GM12873 (cell line): ENCODE results near the gene SELP.

Experiments used
- TF ChIP-seq, protein P1 (sequence below): IDR thresholded peaks from 2 replicates; pipeline ENCODE4 v1.5.1; 2012; ENCODE audit warnings: low read depth, mild to moderate bottlenecking, moderate library complexity, low read length, control low read depth; ENCODE audit not compliant: insufficient read depth; ENCODE audit errors: missing control alignments

Gene SELP

DNA sequence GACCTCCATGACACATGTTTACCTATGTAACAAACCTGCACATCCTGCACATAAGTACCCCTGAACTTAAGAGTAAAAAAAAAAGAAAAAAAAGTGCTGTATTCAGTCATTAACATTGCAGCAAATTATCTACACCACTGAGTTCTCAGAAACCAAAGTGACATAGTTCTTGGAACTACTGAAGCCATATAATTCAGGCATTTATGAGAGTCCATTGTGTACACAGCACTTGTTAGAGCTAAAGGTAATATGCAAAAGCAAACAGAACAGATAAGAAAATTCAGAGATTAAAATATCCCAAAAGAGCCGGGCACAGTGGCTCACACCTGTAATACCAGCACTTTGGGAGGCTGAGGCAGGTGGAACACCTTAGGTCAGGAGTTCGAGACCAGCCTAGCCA is 81.6 kb downstream of the SELP start:
- TF ChIP-seq, protein P1, sequence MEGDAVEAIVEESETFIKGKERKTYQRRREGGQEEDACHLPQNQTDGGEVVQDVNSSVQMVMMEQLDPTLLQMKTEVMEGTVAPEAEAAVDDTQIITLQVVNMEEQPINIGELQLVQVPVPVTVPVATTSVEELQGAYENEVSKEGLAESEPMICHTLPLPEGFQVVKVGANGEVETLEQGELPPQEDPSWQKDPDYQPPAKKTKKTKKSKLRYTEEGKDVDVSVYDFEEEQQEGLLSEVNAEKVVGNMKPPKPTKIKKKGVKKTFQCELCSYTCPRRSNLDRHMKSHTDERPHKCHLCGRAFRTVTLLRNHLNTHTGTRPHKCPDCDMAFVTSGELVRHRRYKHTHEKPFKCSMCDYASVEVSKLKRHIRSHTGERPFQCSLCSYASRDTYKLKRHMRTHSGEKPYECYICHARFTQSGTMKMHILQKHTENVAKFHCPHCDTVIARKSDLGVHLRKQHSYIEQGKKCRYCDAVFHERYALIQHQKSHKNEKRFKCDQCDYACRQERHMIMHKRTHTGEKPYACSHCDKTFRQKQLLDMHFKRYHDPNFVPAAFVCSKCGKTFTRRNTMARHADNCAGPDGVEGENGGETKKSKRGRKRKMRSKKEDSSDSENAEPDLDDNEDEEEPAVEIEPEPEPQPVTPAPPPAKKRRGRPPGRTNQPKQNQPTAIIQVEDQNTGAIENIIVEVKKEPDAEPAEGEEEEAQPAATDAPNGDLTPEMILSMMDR, result no peak

DNA sequence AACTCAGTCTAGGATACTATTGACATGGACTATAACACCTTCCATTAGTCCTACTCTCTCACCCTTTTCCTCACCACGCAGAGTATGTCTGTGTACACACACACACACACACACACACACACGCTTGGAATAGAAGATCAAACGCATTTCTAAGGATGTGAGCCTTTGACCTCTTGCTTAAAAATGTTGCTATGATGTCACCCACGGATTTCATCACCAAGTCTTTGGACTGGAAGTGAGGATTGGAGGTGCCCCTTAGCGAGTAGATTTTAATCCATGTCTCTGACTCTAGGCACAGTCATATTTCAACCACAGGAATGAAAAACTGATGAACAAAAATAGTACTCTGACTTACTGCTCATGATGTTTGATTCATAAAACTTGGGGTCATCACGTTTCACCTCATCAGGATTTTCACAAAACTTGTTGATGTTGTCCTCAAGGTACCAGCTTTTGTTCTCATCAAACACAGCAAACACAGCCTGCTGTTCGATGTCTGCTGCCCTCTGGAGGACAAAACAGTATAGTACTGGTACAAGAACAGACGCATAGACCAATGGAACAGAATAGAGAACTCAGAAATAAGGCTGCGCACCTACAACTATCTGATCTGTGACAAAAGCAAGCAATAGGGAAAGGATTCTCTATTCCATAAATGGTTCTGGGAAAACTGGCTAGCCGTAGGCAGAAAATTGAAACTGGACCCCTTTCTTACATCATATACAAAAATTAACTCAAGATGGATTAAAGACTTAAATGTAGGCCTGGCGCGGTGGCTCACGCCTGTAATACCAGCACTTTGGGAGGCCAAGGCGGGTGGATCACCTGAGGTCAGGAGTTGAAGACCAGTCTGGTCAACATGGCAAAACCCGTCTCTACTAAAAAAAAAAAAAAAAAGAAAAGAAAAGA is 83.6 kb downstream of the SELP start:
- TF ChIP-seq, protein P1, result peak; percentile 74

- TF ChIP-seq, protein P1, result no peak
These were observed 84.5 kb downstream of the SELP start for GRCh38 chr1:169545472-169545871.

DNA sequence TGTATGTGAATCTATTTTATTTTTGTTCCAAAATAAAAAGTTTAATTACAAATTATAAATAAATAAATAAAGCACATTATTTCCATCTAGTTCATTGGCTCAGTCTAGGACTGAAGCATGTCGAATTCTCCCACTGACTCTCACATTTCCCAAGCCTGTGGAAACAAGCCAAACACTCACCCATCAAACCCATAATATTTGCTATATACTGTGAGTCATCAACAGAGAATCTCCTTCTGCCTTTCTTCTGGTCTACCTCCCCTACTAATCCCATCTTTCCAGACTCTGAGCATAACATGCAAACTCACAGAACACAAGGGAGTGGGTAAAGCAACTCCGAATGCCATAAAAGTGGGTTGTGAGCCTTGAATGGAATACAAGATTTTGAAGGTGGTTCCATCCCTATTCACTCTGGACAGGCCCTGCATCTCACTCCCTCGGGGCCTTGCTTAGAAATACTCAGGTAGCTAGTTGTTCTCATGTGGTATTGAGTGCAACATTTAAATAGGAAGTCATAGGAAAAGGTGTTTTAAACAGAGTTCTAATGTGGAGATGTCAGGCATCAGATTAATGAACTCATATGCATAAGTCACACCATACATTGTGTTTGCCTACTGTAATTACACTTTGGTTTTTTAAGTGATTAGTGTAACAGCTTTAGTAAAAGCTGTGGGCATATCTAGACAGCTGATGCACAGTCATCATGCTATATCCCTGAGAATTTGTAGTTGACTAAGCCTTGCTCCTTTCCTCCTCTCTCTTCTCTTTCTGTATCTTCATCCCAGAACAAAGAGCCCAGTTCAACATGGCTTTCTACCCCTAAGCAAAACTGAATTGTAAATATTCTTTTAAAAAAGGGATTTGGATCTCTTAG is 90.7 kb downstream of the SELP start:
- TF ChIP-seq, protein P1, result no peak
